Measurements from ENCODE around the gene CD53. TPM values are rescaled to one million over a fixed set of nuclear protein-coding genes. Genes with fewer than 3 reads are reported as not detected.

CD53 gene
- total RNA-seq, 1 experiment from 2014 or later: not detected

DNA sequence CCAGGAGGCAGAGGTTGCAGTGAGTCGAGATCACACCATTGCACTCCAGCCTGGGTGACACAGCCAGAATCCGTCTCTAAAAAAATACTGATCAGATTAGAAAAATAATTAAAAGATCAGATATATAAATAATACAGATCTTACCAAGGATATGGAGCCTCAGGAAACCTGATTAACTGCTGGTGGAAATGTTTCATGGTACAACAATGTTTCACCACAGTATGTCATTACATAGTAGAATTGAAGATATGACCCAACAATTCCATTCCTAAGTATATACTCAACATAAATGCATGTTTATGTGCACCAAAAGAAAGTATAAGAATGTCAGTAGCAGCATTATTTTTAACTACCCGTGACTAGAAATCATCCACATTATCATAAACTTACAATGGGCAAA is 41.7 kb downstream of the CD53 start:
- ChIA-PET CTCF (interaction anchor here (0.6 kb wide), 1 partner anchor 86 kb away, joined by 5 read pairs; no protein-coding TSS in a partner anchor), POLR2A (interaction anchor here (0.6 kb wide), 1 partner anchor 9 kb away, joined by 3 read pairs; no protein-coding TSS in a partner anchor)
- no peak overlapping the region for H3K27ac Mint-ChIP-seq (ENCODE audit: low read depth, unreplicated experiment)
- TF ChIP-seq, protein P1, sequence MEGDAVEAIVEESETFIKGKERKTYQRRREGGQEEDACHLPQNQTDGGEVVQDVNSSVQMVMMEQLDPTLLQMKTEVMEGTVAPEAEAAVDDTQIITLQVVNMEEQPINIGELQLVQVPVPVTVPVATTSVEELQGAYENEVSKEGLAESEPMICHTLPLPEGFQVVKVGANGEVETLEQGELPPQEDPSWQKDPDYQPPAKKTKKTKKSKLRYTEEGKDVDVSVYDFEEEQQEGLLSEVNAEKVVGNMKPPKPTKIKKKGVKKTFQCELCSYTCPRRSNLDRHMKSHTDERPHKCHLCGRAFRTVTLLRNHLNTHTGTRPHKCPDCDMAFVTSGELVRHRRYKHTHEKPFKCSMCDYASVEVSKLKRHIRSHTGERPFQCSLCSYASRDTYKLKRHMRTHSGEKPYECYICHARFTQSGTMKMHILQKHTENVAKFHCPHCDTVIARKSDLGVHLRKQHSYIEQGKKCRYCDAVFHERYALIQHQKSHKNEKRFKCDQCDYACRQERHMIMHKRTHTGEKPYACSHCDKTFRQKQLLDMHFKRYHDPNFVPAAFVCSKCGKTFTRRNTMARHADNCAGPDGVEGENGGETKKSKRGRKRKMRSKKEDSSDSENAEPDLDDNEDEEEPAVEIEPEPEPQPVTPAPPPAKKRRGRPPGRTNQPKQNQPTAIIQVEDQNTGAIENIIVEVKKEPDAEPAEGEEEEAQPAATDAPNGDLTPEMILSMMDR (IDR thresholded peaks at IDR 0.05; ENCODE audit: unreplicated experiment): no peak
- H3K27me3 Mint-ChIP-seq (ENCODE audit: insufficient read depth, unreplicated experiment): no peaks in the 10 kb centered on the region
- intact Hi-C loops (cut with micrococcal nuclease): no loop called here
- BruUV-seq (replicated peaks): no TSS peak
- no peak overlapping the region for H3K4me3 Mint-ChIP-seq (ENCODE audit: unreplicated experiment)
- H3K36me3 Mint-ChIP-seq (ENCODE audit: insufficient read depth, unreplicated experiment): no peaks in the 10 kb centered on the region
- no peaks in the 10 kb centered on the region for H3K9me3 Mint-ChIP-seq (ENCODE audit: unreplicated experiment)
- DNase-seq (ENCODE audit: unreplicated experiment): no peak
- H3K4me1 Mint-ChIP-seq (ENCODE audit: insufficient read depth, unreplicated experiment): peaks cover 12% of the 10 kb centered on the region

DNA sequence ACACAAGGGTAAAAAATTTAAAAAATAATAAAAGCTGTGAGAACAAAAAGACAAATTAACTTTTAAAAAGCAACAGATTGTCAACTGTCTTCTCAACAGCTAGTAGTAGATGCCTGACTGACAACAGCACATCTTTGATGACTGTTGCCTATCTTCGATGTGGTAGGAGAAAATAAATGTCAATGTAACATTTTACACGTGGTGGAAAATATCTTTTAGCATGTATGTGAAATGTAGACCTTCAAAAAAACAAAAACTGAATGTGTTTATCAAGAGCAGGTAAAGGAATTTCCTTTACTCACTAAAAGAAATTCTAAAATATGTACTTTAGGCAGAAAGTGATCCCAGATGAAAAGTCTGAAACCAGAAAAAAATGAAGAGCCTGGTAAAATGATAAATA is 42.9 kb downstream of the CD53 start:
- Mint-ChIP-seq H3K9me3 (ENCODE audit: unreplicated experiment) (no peaks in the 10 kb centered on the region), H3K4me1 (ENCODE audit: insufficient read depth, unreplicated experiment) (peaks cover 12% of the 10 kb centered on the region), H3K27me3 (ENCODE audit: insufficient read depth, unreplicated experiment) (no peaks in the 10 kb centered on the region), H3K27ac (ENCODE audit: low read depth, unreplicated experiment) (peak overlapping the region; percentile 54), H3K4me3 (ENCODE audit: unreplicated experiment) (no peak overlapping the region), H3K36me3 (ENCODE audit: insufficient read depth, unreplicated experiment) (no peaks in the 10 kb centered on the region)
- intact Hi-C loops (cut with micrococcal nuclease): no loop called here
- ChIA-PET POLR2A (interaction anchor here (1.0 kb wide), 1 partner anchor 14 kb away, joined by 3 read pairs; no protein-coding TSS in a partner anchor), CTCF (interaction anchor here (0.6 kb wide), 1 partner anchor 151 kb away, joined by 4 read pairs; no protein-coding TSS in a partner anchor)
- BruUV-seq (replicated peaks): no TSS peak
- TF ChIP-seq, protein P1 (IDR thresholded peaks at IDR 0.05; ENCODE audit: unreplicated experiment): no peak
- DNase-seq (ENCODE audit: unreplicated experiment): no peak

DNA sequence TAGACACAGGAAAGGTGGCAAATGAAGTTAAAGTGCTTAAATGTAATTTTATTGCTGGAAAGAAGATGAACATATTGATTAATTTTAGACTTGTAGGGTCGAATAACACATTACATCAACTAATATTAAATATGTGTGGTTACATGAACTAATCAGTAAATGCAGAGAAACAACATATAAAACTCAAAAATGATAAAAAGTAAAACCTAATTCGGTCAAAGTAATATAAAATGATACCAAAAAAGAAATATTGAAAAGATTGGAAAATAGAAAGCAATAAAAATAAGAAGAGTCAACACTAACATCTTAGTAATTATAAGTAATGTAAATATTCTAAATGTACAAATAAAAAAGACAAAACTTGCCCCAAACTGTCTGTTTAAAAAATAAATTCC is 43.3 kb downstream of the CD53 start:
- intact Hi-C loops (cut with micrococcal nuclease): no loop called here
- Mint-ChIP-seq H3K4me3 (ENCODE audit: unreplicated experiment) (peak overlapping the region; percentile 62), H3K27ac (ENCODE audit: low read depth, unreplicated experiment) (peak overlapping the region; percentile 54), H3K9me3 (ENCODE audit: unreplicated experiment) (no peaks in the 10 kb centered on the region), H3K27me3 (ENCODE audit: insufficient read depth, unreplicated experiment) (no peaks in the 10 kb centered on the region), H3K36me3 (ENCODE audit: insufficient read depth, unreplicated experiment) (no peaks in the 10 kb centered on the region), H3K4me1 (ENCODE audit: insufficient read depth, unreplicated experiment) (peaks cover 12% of the 10 kb centered on the region)
- no TSS peak for BruUV-seq (replicated peaks)
- ChIA-PET POLR2A (no interaction called here), CTCF (no interaction called here)
- no peak for DNase-seq (ENCODE audit: unreplicated experiment)
- TF ChIP-seq, protein P1 (IDR thresholded peaks at IDR 0.05; ENCODE audit: unreplicated experiment): no peak

GRCh38 chr1:110916669-110917306 is 43.8 kb downstream of the CD53 start:
- BruUV-seq (replicated peaks): no TSS peak
- Mint-ChIP-seq H3K4me3 (ENCODE audit: unreplicated experiment) (peak overlapping the region; percentile 62), H3K27me3 (ENCODE audit: insufficient read depth, unreplicated experiment) (no peaks in the 10 kb centered on the region), H3K4me1 (ENCODE audit: insufficient read depth, unreplicated experiment) (peaks cover 12% of the 10 kb centered on the region), H3K27ac (ENCODE audit: low read depth, unreplicated experiment) (peak overlapping the region; percentile 54), H3K9me3 (ENCODE audit: unreplicated experiment) (no peaks in the 10 kb centered on the region), H3K36me3 (ENCODE audit: insufficient read depth, unreplicated experiment) (no peaks in the 10 kb centered on the region)
- DNase-seq (ENCODE audit: unreplicated experiment): peak; percentile 51
- ChIA-PET CTCF (interaction anchor here (0.6 kb wide), 1 partner anchor 485 kb away, joined by 7 read pairs; no protein-coding TSS in a partner anchor), POLR2A (no interaction called here)
- TF ChIP-seq, protein P1 (IDR thresholded peaks at IDR 0.05; ENCODE audit: unreplicated experiment): no peak
- intact Hi-C loops (cut with micrococcal nuclease): no loop called here

All from MCF 10A (cell line).